KOPT-K1 (cell line): ENCODE measurements around the gene CATSPERZ.

ENCODE experiments used
- H3K27ac ChIP-seq: fragments of 200-600 bp; sonication (generic); 2 replicates; pipeline ENCODE4 v1.5.1; 2016; ENCODE audit warnings: antibody characterized with exemption, mild to moderate bottlenecking, low read depth, low read length; ENCODE audit not compliant: poor library complexity, severe bottlenecking
- H3K36me3 ChIP-seq: fragments of 200-600 bp; sonication (generic); 2 replicates; pipeline ENCODE4 v1.5.1; 2017; ENCODE audit warnings: antibody characterized with exemption, mild to moderate bottlenecking, low read length, moderate library complexity; ENCODE audit not compliant: insufficient read depth
- H3K9me3 ChIP-seq: fragments of 200-600 bp; sonication (generic); 2 replicates; pipeline ENCODE4 v1.5.1; 2017; ENCODE audit warnings: antibody characterized with exemption, low read length, mild to moderate bottlenecking; ENCODE audit not compliant: insufficient read depth, poor library complexity, severe bottlenecking

The CATSPERZ gene

DNA sequence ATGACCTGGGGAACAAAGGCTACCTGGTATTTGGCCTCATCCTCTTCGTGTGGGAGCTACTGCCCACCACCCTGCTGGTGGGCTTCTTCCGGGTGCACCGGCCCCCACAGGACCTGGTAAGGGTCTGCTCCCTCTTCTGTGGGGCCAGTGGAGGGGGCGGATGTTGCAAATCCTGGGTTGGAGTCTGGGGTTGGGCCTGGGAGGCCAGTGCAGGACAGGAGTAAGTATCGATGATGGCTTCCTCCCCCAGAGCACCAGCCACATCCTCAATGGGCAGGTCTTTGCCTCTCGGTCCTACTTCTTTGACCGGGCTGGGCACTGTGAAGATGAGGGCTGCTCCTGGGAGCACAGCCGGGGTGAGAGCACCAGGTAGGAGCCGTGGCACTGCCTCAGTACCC is 11.8 kb upstream of the CATSPERZ start:
- no peaks in the 10 kb centered on the region for H3K9me3 ChIP-seq
- no peak overlapping the region for H3K27ac ChIP-seq
- no peaks in the 10 kb centered on the region for H3K36me3 ChIP-seq

DNA sequence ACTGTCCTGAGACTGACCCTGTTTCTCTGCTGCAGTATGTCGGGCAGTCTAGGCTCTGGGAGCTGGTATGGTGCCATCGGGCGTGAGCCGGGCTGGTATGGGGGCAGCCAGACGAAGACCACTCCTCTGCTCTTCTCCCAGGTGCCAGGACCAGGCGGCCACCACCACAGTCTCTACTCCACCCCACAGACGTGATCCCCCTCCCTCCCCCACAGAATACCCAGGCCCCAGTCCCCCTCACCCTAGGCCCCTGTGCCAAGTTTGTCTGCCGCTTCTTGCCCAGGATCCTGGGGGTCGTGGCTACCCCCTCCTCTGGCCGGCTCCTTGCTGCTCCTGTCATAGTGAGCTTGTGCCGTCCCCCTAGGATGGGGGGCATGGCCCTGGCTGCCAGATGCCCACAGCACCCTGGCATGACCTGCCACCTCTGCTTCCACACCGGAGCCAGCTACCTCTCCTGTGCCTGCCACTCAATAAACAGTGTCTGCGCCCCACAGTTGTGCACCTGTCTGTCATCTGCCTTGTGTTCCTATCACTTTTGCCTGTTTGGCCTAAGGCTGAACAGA is 11.1 kb upstream of the CATSPERZ start:
- H3K27ac ChIP-seq: no peak overlapping the region
- no peaks in the 10 kb centered on the region for H3K36me3 ChIP-seq
- H3K9me3 ChIP-seq: no peaks in the 10 kb centered on the region

DNA sequence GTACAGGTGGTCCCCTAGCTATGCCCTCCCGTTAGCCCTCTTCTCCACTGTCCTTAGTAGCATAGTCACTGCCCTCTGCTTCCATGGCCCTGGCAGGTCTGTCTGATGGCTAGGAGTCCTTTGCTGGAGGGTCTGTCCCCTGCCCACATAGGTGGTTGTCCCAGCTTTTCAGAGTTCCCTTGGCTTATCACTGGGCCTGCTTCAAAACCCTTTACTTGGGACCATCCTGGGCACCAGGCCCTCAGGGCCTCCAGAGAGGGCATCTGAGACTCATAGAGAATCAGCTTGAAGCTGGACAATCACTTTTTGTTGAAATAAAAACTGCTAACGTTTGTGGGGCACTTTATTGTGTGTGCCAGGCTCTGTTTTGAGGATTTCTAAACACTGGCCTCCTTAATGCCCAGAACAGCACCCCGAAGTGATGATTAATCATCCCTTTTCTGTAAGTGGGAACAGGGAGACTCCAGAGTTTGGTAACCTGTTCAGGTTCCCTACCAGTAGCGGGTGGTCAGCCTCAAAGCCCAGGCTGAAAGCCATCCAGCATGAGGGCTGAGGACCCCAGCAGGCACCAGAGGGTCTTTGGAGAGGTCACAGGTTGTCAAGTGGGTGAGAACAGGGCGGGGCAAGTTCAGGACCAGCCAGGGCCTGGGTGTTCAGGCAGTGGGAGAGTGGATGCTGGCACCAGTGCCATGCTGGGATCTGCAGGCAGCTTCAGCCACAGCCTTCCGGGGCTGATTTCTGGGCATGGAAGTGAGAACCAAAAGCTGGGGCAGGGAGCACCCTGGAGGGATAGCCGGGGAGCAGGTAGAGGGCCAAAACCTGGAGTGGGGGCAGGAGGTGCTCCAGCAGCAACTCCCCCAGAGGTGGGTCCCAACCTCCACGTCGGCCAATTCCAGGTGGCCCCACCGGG is 9.6 kb upstream of the CATSPERZ start:
- Histone ChIP-seq H3K9me3 (no peaks in the 10 kb centered on the region), H3K27ac (no peak overlapping the region)

DNA sequence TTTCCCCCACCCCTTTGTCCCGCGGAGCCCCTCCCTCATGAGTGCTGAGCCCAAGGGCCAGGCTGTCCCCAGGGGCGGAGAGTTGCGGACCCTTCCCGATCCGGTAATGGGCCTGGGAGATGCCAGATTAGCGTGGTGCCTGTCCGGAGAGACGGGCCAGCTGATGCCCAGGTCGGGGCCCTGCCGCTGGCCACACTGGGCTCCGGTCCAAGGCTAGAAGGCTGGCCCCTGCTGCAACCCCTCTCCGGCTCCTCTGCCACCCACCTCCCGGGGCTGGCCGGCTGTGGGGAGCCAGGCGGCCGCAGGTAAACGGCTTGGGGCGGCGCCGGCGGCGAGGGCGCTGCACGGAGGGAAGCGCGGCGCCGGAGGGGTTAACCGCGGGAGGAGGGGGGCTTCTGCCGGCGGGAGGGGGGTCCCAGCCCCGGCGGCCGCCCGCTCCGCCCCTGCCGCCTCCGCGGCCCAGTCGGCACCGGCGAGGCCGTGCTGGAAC is 8.9 kb upstream of the CATSPERZ start, which contains the start of gene KCNK4:
Gene KCNK4 (plus strand): TSS at position 41 of the 490 bp plus-strand sequence. CDS start 1,717 bp downstream, outside the sequence.
- Histone ChIP-seq H3K27ac (no peak within 1 kb of the TSS), H3K36me3 (no peaks in the 10 kb centered on the region), H3K9me3 (no peaks in the 10 kb centered on the region)

More for the DNA sequence above, 9.6 kb upstream of the CATSPERZ start:
- no peaks in the 10 kb centered on the region for H3K36me3 ChIP-seq

DNA sequence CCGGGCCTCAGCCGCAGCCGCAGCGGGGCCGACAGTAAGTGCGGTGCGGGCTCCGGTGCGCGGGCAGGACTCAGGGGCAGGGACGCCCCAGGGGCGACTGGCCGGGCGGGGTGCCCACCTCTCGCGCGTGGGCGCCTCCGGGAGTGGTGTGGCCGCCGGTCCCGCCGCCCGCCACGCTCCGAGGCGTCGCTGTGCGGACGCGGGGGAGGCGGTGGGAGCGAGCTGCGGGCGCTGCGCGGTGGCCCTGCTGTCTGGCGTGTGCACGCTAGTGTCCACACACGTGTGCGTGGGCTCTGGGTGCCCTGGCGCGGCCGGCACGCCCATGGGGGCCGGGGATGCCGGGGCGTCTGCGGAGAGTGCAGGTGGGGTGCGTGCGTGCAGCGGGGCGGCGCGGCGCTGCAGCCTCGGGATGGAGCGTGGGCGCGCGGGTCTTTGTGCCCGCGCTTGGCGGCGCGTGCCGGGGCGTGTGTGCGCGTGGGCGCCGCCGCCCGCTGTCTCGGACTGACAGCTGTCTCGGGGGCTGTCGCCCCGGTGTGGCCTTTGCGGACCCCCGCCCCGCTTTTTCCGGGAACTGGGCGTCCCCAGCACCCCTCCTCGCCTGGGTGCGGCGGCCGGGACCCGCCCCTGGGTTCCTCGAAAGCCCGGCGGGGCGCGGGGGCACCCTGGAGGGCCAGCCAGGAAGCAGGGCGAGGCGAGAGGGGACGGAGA is 8.3 kb upstream of the CATSPERZ start:
- no peaks in the 10 kb centered on the region for H3K9me3 ChIP-seq
- H3K36me3 ChIP-seq: no peaks in the 10 kb centered on the region
- no peak overlapping the region for H3K27ac ChIP-seq

DNA sequence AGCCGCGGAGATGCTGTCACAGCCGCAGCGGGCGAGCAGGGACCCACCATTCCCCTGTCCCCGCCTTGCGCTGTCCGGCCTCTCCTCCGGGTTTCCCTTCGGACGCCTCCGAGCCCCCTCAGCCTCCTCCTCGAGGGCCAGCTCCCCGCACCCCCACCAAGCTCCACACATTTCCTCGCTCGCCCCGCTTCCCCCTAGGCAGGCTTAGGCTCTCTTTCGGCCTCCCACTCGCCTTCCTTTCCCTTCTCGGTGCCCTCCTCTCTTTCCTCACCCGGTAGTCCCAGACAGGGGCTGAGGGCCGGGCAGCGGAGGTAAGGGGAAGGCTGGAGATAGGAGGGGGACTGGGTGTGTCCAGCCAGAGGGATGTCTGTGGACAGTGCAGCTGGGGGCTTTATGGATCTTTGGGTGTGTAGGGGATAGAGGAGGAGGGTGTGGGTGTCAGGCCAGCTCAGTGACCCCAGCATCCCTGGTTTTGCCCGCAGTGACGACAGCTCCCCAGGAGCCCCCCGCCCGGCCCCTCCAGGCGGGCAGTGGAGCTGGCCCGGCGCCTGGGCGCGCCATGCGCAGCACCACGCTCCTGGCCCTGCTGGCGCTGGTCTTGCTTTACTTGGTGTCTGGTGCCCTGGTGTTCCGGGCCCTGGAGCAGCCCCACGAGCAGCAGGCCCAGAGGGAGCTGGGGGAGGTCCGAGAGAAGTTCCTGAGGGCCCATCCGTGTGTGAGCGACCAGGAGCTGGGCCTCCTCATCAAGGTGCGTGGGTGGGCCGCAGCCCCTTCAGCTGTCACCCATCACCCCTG is 7.5 kb upstream of the CATSPERZ start:
- Histone ChIP-seq H3K9me3 (no peaks in the 10 kb centered on the region), H3K27ac (no peak overlapping the region), H3K36me3 (no peaks in the 10 kb centered on the region)

DNA sequence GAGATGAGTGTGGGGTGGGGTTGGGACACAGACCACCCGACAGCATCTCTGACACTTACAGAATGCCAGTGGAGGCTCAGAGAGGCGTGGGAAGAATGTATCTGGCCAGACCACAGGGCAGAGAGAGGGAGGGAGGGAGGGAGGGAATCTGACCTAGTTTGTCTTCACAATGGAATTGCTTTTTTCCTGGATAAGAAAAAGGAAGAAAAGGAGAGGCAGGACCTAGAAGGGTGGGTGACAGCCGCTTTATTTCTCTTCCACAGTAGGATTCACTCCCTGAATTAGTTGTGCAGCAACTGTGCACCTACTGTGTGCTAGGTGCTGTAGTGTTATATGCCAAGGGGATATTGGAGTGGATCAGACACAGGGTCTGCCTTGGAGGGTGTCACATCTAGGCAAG is 5.4 kb upstream of the CATSPERZ start:
- H3K36me3 ChIP-seq: no peaks in the 10 kb centered on the region
- no peaks in the 10 kb centered on the region for H3K9me3 ChIP-seq
- no peak overlapping the region for H3K27ac ChIP-seq

DNA sequence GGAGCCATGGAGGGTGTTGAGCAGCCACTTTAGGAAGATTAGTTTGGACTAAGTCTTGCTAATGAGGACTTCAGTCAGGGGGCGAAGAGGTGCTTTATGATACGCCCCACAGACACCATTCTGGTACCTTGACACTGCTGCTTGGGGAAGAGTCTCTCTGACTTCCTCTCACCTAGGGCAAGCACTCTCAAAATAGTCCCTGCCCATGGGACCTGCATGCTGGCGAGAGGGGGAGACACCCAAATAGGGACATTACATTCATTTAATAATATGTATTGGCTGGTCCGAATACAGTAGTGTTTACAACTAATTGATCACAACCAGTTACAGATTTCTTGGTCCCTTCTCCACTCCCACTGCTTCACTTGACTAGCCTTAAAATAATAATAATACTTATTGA is 4.4 kb upstream of the CATSPERZ start:
- Histone ChIP-seq H3K36me3 (no peaks in the 10 kb centered on the region), H3K27ac (no peak overlapping the region), H3K9me3 (no peaks in the 10 kb centered on the region)

DNA sequence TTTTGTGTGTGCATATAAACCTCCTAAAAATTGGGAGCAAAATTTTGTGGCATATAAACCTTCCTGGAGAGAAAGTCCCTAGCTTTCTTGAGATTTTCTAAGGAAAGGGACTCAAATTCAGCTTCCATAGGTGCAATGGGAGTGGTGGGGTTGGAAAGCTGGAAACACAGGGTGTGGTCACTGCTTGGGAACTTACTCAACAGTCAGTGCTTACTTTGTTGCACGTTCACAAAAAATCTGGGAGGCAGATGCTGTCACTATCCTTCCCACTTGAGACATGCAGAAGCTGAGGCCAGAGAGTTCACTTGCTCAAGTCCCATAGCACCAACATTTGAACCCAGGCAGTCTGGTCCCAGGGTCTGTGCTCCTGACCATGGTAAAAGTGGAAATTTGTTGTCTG is 3.9 kb upstream of the CATSPERZ start:
- H3K9me3 ChIP-seq: no peaks in the 10 kb centered on the region
- no peak overlapping the region for H3K27ac ChIP-seq
- H3K36me3 ChIP-seq: no peaks in the 10 kb centered on the region

DNA sequence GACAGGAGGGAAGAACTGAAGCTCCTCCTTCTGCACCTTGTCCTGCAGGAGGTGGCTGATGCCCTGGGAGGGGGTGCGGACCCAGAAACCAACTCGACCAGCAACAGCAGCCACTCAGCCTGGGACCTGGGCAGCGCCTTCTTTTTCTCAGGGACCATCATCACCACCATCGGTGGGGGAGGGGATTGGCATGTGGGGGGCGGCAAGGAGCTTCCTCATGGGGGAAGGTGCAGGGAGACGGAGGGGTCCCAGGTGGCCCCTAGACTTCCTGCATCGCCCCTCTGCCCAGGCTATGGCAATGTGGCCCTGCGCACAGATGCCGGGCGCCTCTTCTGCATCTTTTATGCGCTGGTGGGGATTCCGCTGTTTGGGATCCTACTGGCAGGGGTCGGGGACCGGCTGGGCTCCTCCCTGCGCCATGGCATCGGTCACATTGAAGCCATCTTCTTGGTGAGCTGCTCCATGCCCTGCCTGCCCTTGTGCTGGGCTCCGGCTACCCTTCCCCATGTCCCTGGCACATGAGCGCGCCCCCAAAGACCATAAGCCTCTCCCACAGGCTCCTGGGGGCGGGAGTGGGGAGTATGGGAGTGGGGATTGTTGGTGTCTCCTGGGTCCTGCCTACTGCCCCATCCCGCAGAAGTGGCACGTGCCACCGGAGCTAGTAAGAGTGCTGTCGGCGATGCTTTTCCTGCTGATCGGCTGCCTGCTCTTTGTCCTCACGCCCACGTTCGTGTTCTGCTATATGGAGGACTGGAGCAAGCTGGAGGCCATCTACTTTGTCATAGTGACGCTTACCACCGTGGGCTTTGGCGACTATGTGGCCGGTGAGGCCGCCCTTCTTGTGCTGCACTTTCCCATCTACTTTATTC is 3.1 kb upstream of the CATSPERZ start:
- Histone ChIP-seq H3K36me3 (no peaks in the 10 kb centered on the region), H3K9me3 (no peaks in the 10 kb centered on the region), H3K27ac (no peak overlapping the region)

DNA sequence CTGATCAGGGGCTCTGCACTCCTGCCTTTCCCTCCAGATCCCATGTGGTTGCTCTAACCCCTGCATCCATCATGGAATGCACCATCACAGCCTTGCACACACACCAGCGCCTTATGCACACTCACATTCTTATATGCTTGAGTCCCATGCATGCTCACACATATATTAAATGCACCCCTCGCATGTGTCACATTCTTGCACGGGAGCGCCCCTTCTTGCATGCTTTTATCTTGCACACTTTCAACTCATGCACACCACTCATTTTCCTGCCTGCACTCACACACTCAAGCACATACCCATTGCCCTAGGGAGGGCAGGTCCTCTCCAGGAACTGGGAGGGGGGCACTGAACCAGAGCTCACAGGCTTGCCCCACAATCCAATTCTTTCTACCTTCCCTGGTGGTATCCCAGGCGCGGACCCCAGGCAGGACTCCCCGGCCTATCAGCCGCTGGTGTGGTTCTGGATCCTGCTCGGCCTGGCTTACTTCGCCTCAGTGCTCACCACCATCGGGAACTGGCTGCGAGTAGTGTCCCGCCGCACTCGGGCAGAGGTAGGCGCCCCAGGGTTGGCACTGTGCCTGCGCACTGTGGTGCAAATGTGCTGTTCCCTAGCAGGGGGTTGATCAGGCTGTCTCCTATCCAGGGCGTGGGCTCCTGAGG is 2.3 kb upstream of the CATSPERZ start:
- Histone ChIP-seq H3K9me3 (no peaks in the 10 kb centered on the region), H3K36me3 (no peaks in the 10 kb centered on the region), H3K27ac (no peak overlapping the region)

DNA sequence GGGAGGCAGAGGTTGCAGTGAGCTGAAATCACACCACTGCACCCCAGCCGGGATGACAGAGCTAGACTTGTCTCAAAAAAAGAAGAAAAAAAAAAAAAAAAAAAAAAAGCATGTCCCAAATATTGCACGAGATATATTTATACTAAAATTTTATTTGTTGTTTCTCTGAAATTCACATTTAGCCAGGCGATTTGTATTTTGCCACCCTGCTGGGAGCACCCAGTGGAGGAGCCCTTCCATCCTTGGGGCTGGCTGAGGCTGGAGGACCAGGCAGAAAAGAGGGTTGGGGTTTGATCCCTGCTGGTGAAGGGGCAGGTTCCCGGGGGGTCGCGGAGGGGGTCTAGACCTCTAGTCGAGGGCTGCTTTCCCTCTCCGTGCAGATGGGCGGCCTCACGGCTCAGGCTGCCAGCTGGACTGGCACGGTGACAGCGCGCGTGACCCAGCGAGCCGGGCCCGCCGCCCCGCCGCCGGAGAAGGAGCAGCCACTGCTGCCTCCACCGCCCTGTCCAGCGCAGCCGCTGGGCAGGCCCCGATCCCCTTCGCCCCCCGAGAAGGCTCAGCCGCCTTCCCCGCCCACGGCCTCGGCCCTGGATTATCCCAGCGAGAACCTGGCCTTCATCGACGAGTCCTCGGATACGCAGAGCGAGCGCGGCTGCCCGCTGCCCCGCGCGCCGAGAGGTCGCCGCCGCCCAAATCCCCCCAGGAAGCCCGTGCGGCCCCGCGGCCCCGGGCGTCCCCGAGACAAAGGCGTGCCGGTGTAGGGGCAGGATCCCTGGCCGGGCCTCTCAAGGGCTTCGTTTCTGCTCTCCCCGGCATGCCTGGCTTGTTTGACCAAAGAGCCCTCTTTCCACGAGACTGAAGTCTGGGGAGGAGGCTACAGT is 952 bp upstream of the CATSPERZ start:
- Histone ChIP-seq H3K36me3 (no peaks in the 10 kb centered on the region), H3K27ac (no peak overlapping the region), H3K9me3 (no peaks in the 10 kb centered on the region)
